GM21723 (cell line): ENCODE data around the gene CA9.

Experiments used
- ATAC-seq: cut with Tn5 transposase; IDR thresholded peaks from one replicate; pipeline ENCODE4 v1.9.1; 2021; ENCODE audit warnings: mild to moderate bottlenecking, moderate library complexity; ENCODE audit not compliant: unreplicated experiment

Gene CA9

GRCh38 chr9:35690614-35691333 lies 17.0 kb downstream of the CA9 start:
- no peak for ATAC-seq

GRCh38 chr9:35691334-35691650 lies 17.6 kb downstream of the CA9 start:
- no peak for ATAC-seq

GRCh38 chr9:35691757-35692301 lies 18.1 kb downstream of the CA9 start:
- ATAC-seq, result no peak

- no peak for ATAC-seq
These were observed 22.2 kb downstream of the CA9 start for GRCh38 chr9:35695943-35696401.

GRCh38 chr9:35696520-35697215 lies 22.9 kb downstream of the CA9 start:
- peak; percentile 79 for ATAC-seq

GRCh38 chr9:35697486-35697885 lies 23.8 kb downstream of the CA9 start:
- ATAC-seq, result no peak

- ATAC-seq, result no peak
These were observed 24.5 kb downstream of the CA9 start for GRCh38 chr9:35698231-35698630.

- ATAC-seq, result no peak
These were observed 26.3 kb downstream of the CA9 start for GRCh38 chr9:35700031-35700430.

- no peak for ATAC-seq
These were observed 27.2 kb downstream of the CA9 start for GRCh38 chr9:35700942-35701341.

- no peak for ATAC-seq
These were observed 29.0 kb downstream of the CA9 start for GRCh38 chr9:35702696-35703095.

GRCh38 chr9:35703906-35704672 lies 30.4 kb downstream of the CA9 start:
- ATAC-seq, result no peak

- no peak for ATAC-seq
These were observed 31.6 kb downstream of the CA9 start for GRCh38 chr9:35705372-35705771.

- ATAC-seq, result no peak
These were observed 32.2 kb downstream of the CA9 start for GRCh38 chr9:35705836-35706430.

- ATAC-seq, result no peak
These were observed 33.2 kb downstream of the CA9 start for GRCh38 chr9:35706951-35707350.

GRCh38 chr9:35708146-35708545 lies 34.4 kb downstream of the CA9 start:
- no peak for ATAC-seq

- no peak for ATAC-seq
These were observed 37.2 kb downstream of the CA9 start for GRCh38 chr9:35710818-35711500.

GRCh38 chr9:35711501-35712428 lies 38.0 kb downstream of the CA9 start:
- no peak for ATAC-seq

GRCh38 chr9:35712762-35713400 lies 39.2 kb downstream of the CA9 start:
- no peak for ATAC-seq

- no peak for ATAC-seq
These were observed 39.9 kb downstream of the CA9 start for GRCh38 chr9:35713578-35713977.
